ENCODE results near the gene EFNB2. TPM values are rescaled to one million over a fixed set of nuclear protein-coding genes. Genes with fewer than 3 reads are reported as not detected.
A peak's percentile ranks its signal among the peaks of the same experiment; 100 is the strongest.

Gene EFNB2
- total and polyA plus RNA-seq, 2 of the 13 experiments (the other 11 are each of a cell fraction or from before 2014, with no cell fraction given): 0.11 to 0.20 TPM

DNA sequence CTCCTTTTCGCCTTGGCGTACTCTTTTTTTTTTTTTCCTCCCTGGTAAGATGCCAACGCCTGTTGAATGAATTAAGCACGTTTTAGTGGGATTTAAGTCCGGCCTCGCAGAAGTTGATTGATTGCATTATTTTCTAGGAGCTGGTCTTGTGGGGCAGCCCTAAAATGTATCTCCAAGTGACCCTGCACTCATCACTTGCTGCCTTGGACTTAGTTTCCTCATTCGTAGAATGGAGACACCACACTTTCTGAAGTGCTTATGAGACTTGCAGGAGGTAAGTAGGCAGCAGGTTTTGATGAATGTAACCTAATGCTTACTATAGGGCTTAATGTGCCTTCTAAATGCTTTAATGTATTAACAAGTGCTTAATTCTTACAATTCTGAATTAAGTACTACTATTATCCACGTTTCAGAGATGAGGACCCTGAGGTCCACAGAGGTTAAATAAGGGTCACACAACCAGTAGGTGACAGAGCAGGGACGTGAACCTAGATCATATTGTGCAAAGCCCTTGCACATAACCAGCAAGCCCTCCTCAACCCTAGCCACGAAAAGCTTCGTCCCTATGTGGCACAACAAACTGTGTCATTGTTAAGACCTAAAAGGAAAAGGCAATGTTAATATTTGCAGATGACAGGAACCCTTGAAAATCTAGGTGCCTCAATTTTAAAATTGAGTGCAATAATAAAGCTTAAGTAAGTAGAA lies 33.0 kb upstream of the EFNB2 start (continued):
- TF ChIP-seq ARID4A (CRISPR knock-in tag; IDR thresholded peaks at IDR 0.05; ENCODE audit: borderline replicate concordance) (no peak), MEF2D (CRISPR knock-in tag; IDR thresholded peaks at IDR 0.05) (0 out of 2 replicates have a peak, but pooled peaks have one; percentile 6), AFF4 (CRISPR knock-in tag; IDR thresholded peaks at IDR 0.05) (no peak), ZNF382 (CRISPR knock-in tag; IDR thresholded peaks at IDR 0.05; ENCODE audit: borderline replicate concordance) (no peak), SP1 (IDR thresholded peaks at IDR 0.05) (no peak), SP1 (CRISPR knock-in tag; IDR thresholded peaks at IDR 0.05) (0 out of 2 replicates have a peak, but pooled peaks have one; percentile 1), ZNF510 (CRISPR knock-in tag; IDR thresholded peaks at IDR 0.05; ENCODE audit: low read depth) (0 out of 2 replicates have a peak, but pooled peaks have one; percentile 9), ZNF468 (CRISPR knock-in tag; IDR thresholded peaks at IDR 0.05) (no peak), MIER3 (CRISPR knock-in tag; IDR thresholded peaks at IDR 0.05; ENCODE audit: borderline replicate concordance) (no peak), HOXA3 (CRISPR knock-in tag; IDR thresholded peaks at IDR 0.05) (no peak), NPAS2 (CRISPR knock-in tag; IDR thresholded peaks at IDR 0.05; ENCODE audit: borderline replicate concordance) (no peak), SP2 (CRISPR knock-in tag; IDR thresholded peaks at IDR 0.05) (no peak), SRSF1 (optimal IDR thresholded peaks at IDR 0.05; ENCODE audit: low read depth, low read length) (no peak), HNF4A (CRISPR knock-in tag; IDR thresholded peaks at IDR 0.05) (peak; percentile 27; the same call in 1 of the 2 replicates), CHD4 (IDR thresholded peaks at IDR 0.05; ENCODE audit: borderline replicate concordance, low read length) (peak; percentile 75; the same call in 1 of the 2 replicates), NFKB2 (CRISPR knock-in tag; IDR thresholded peaks at IDR 0.05; ENCODE audit: borderline replicate concordance) (no peak), NRL (CRISPR knock-in tag; IDR thresholded peaks at IDR 0.05; ENCODE audit: borderline replicate concordance) (no peak), ZNF253 (CRISPR knock-in tag; IDR thresholded peaks at IDR 0.05; ENCODE audit: borderline replicate concordance) (no peak), EP300 (IDR thresholded peaks at IDR 0.05; ENCODE audit: low read depth in 2 of 2, low read length in 2 of 2) (no peak), EP300 (CRISPR knock-in tag; IDR thresholded peaks at IDR 0.05; ENCODE audit: borderline replicate concordance) (no peak), KAT8 (CRISPR knock-in tag; IDR thresholded peaks at IDR 0.05) (no peak)
- TF ChIP-seq, protein P1, sequence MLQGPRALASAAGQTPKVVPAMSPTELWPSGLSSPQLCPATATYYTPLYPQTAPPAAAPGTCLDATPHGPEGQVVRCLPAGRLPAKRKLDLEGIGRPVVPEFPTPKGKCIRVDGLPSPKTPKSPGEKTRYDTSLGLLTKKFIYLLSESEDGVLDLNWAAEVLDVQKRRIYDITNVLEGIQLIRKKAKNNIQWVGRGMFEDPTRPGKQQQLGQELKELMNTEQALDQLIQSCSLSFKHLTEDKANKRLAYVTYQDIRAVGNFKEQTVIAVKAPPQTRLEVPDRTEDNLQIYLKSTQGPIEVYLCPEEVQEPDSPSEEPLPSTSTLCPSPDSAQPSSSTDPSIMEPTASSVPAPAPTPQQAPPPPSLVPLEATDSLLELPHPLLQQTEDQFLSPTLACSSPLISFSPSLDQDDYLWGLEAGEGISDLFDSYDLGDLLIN (CRISPR knock-in tag; IDR thresholded peaks at IDR 0.05; ENCODE audit: borderline replicate concordance): no peak
